Measurements from ENCODE around the gene CACNA1D. TPM values are rescaled to one million over a fixed set of nuclear protein-coding genes. Genes with fewer than 3 reads are reported as not detected.

CACNA1D gene
- polyA plus RNA-seq, 1 donor (not counting 4 experiments of a cell fraction or from before 2014, with no cell fraction given): 0.20 TPM

- Histone ChIP-seq H3K9me1 (ENCODE audit: control insufficient read depth, extremely low read depth, insufficient read depth, low read length) (no peaks in the 10 kb centered on the region), H3K27ac (ENCODE audit: control insufficient read depth, insufficient read depth, low read length) (no peak overlapping the region), H4K20me1 (ENCODE audit: control insufficient read depth, extremely low read depth, insufficient read depth, low read length) (no peaks in the 10 kb centered on the region), H3K9ac (ENCODE audit: control insufficient read depth, extremely low read depth, insufficient read depth, low read length) (no peak overlapping the region), H3K27me3 (ENCODE audit: control insufficient read depth, extremely low read depth, insufficient read depth, low read length) (no peaks in the 10 kb centered on the region), H2AFZ (ENCODE audit: control insufficient read depth, low read length) (no peak overlapping the region), H3K4me1 (ENCODE audit: control insufficient read depth, extremely low read depth, insufficient read depth, low read length) (no peaks in the 10 kb centered on the region), H3K79me2 (ENCODE audit: control insufficient read depth, insufficient read depth, low read length) (no peaks in the 10 kb centered on the region), H3K4me2 (ENCODE audit: control insufficient read depth, extremely low read depth, insufficient read depth, low read depth, low read length) (no peak overlapping the region), H3K36me3 (ENCODE audit: control insufficient read depth in 2 of 2, extremely low read depth in 1 of 2, insufficient read depth in 2 of 2, low read length in 2 of 2) (no peaks in the 10 kb centered on the region), H3K4me3 (ENCODE audit: control insufficient read depth in 2 of 3, extremely low read depth in 1 of 3, insufficient read depth in 2 of 3, low read depth in 1 of 3, low read length in 3 of 3) (no peak overlapping the region), H3K9me3 (ENCODE audit: control insufficient read depth, low read depth, low read length) (no peaks in the 10 kb centered on the region)
- TF ChIP-seq EZH2 (IDR thresholded peaks at IDR 0.05; ENCODE audit: low read length) (no peak), CTCF (optimal IDR thresholded peaks at IDR 0.05 in 1 of 3, IDR thresholded peaks at IDR 0.05 in 1 of 3, conservative IDR thresholded peaks at IDR 0.05 in 1 of 3; ENCODE audit: extremely low read depth in 1 of 3, insufficient read depth in 2 of 3, low read length in 3 of 3) (no peak)
- FAIRE-seq (no peak), DNase-seq (ENCODE audit: low read depth, low spot score) (no peak)
- dilution Hi-C loops (cut with MboI; ENCODE audit: extremely low pct_ligation_motif_present, low sequenced_read_pairs): no loop called here
Observed at GRCh38 chr3:53833053-53833645, 338.7 kb downstream of the CACNA1D start.

- H3K4me2 ChIP-seq (ENCODE audit: control insufficient read depth, extremely low read depth, insufficient read depth, low read depth, low read length): no peak overlapping the region
- dilution Hi-C loops (cut with MboI; ENCODE audit: extremely low pct_ligation_motif_present, low sequenced_read_pairs): no loop called here
Observed at GRCh38 chr3:53833700-53834099, 339.3 kb downstream of the CACNA1D start.

More at GRCh38 chr3:53833700-53834099, 339.3 kb downstream of the CACNA1D start:
- no peaks in the 10 kb centered on the region for H3K27me3 ChIP-seq (ENCODE audit: control insufficient read depth, extremely low read depth, insufficient read depth, low read length)
- H3K79me2 ChIP-seq (ENCODE audit: control insufficient read depth, insufficient read depth, low read length): no peaks in the 10 kb centered on the region
- H3K4me1 ChIP-seq (ENCODE audit: control insufficient read depth, extremely low read depth, insufficient read depth, low read length): no peaks in the 10 kb centered on the region
- no peak overlapping the region for H3K27ac ChIP-seq (ENCODE audit: control insufficient read depth, insufficient read depth, low read length)
- DNase-seq (ENCODE audit: low read depth, low spot score): no peak
- FAIRE-seq: no peak
- no peak overlapping the region for H3K9ac ChIP-seq (ENCODE audit: control insufficient read depth, extremely low read depth, insufficient read depth, low read length)
- no peaks in the 10 kb centered on the region for H3K9me1 ChIP-seq (ENCODE audit: control insufficient read depth, extremely low read depth, insufficient read depth, low read length)
- H3K9me3 ChIP-seq (ENCODE audit: control insufficient read depth, low read depth, low read length): no peaks in the 10 kb centered on the region
- H4K20me1 ChIP-seq (ENCODE audit: control insufficient read depth, extremely low read depth, insufficient read depth, low read length): no peaks in the 10 kb centered on the region
- no peak for TF ChIP-seq CTCF (optimal IDR thresholded peaks at IDR 0.05 in 1 of 3, IDR thresholded peaks at IDR 0.05 in 1 of 3, conservative IDR thresholded peaks at IDR 0.05 in 1 of 3; ENCODE audit: extremely low read depth in 1 of 3, insufficient read depth in 2 of 3, low read length in 3 of 3)
- TF ChIP-seq EZH2 (IDR thresholded peaks at IDR 0.05; ENCODE audit: low read length): no peak
- H2AFZ ChIP-seq (ENCODE audit: control insufficient read depth, low read length): no peak overlapping the region
- no peaks in the 10 kb centered on the region for H3K36me3 ChIP-seq (ENCODE audit: control insufficient read depth in 2 of 2, extremely low read depth in 1 of 2, insufficient read depth in 2 of 2, low read length in 2 of 2)
- no peak overlapping the region for H3K4me3 ChIP-seq (ENCODE audit: control insufficient read depth in 2 of 3, extremely low read depth in 1 of 3, insufficient read depth in 2 of 3, low read depth in 1 of 3, low read length in 3 of 3)
